NCI-H748 (cell line): Measurements from ENCODE around the gene POU2F1.
"Not testable (repeated sequence)": the region's sequence is repeated elsewhere in the genome, so short reads cannot be mapped to it uniquely, and the experiment has no call there.

Experiments used
- DNase-seq: peaks from one replicate; lab custom pipeline; 2025; ENCODE audit not compliant: unreplicated experiment; lab: John Stamatoyannopoulos, UW

POU2F1 gene

DNA sequence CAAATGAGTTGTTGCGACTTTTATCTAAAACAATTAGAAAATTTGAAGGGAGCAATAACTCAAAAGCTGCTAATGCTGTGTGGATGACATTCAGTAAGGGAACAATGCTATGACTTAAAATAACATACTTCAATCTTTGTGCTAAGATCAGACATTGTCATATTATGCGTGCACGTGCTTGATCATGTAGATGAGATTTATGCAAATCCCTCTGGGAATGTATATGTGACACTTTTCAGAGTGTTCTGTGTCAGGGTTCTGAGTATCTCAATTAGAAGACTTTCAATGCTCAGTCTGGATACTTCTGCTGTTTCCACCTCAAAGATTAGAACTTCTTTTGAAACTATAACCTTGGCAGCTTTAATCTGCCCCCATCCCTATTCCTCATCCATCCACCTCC, 18.6 kb upstream of the POU2F1 start:
- DNase-seq = no peak

- DNase-seq = not testable (repeated sequence)
These were observed 15.2 kb upstream of the POU2F1 start for GRCh38 chr1:167205306-167206050.

DNA sequence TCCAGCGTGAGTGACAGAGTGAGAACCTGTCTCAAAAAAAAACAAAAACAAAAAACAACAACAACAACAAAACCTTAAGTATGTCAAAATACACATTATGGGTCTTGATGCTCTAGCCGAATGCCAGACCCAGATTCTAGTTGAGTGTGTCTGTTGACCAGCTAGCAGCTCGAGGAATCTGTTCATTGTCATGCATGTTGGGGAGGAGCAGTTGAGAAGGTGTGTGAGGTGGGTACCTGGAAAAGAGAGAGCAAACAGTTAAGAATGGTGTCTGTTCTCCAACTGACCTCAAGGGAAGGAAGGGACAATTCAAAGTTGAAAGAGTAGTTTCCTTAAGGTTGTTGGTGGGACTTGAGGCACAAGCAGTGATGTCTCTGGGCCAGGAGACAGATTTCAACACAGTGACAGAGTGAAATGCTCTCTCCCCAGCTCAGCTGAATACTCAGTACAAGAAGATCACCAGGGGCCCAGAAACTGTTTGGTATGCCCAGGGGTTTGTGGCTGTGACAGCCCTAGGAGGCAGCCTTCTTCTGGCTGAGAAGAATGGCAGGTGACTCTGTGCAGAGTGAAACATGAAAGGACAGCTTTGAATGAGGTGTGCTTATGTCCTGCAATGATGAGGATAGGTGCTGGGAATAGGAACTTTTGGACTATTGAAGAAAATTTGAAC, 14.4 kb upstream of the POU2F1 start:
- DNase-seq = no peak

GRCh38 chr1:167207940-167208623, 12.6 kb upstream of the POU2F1 start:
- peak; percentile 4 for DNase-seq

DNA sequence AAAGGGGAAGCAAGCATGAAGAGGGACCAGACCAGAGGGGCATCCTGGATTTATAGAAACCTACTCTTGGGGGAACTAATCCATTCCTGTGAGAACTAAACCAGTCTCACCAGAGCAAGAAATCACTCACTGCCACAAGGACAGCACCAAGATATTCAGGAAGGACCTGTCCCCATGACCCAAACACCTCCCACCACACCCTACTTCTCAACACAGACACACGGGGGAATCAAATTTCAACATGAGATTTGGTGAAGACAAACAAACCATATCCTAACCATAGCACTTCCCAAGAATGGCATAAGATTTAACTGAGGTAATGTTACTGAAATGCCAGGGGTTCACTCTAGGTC, 12.1 kb upstream of the POU2F1 start:
- DNase-seq = no peak

- no peak for DNase-seq
These were observed 11.6 kb upstream of the POU2F1 start for GRCh38 chr1:167209044-167209443.

DNA sequence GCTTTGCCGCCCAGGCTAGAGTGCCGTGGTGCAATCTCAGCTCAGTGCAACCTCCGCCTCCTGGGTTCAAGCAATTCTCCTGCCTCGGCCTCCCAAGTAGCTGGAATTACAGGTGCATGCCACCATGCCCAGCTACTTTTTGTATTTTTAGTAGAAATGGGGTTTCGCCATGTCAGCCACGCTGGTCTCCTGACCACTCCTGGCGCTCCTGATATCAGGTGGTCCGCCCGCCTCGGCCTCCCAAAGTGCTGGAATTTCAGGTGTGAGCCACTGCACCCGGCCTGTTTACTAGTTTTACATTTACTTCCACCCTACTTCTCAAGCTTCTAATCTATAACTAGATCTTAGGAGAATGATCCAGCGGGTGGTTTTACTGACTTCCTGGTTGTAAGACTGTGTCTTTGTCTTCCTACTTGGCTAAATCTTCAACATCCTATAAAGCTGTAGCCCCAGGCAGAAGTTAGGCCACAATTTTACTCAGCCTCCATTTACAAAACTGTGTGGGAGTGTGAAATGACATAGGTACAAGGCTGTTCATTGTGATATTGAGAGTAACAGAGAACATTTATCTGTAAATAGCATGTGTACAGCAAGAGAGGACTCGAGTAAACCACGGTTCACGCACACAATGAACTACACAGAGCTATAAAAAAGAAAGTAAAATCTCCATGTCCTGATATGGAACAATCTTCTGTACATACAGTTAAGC, 9.6 kb upstream of the POU2F1 start:
- no peak for DNase-seq

GRCh38 chr1:167212025-167212424, 8.7 kb upstream of the POU2F1 start:
- DNase-seq = no peak

GRCh38 chr1:167216809-167217208, 3.9 kb upstream of the POU2F1 start:
- DNase-seq = no peak

- DNase-seq = peak; percentile 51
These were observed 1.5 kb upstream of the POU2F1 start for GRCh38 chr1:167219194-167219593.

DNA sequence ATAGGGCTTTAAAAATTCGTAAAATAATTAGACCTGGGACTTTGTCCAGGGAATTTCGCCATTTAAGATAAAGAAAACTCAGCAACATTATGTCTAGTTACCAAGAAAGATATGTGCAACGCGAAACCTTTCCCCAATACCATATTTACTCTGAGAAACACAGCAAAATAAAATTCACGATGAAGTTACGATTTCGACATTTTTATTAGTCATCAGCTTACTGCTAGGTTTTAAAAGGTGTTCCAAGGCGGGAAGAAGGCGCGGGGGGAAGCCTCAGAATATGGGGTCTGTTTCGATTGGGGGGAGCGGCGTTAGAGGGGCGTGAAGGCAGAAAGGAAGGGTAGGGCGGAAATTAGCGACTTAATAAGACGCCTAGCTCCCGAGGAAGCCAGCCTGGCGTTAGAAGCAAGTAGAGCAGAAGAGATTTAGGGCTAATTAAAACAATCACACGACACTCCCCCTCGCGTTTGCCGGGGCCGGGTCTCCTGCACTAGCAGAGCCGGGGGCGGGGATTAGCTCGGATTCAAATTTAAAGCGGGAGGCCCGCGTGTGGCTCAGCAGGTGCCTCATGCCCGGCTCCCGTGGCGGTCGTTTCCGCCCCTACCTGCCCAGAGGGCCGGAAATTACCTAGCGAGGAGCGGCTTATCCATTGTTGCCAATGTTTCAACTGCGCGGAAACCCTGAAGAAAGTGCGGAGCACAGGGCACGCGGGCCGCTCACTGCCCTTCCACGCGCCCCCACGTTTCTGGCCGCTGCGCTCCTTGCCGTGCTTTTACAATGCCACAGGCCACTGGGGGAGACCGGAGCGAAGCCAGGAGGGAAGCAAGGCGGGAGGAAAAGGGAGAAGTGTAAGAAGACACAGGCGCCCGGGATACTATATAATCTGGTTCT, 795 bp upstream of the POU2F1 start:
- DNase-seq = peak; percentile 98

DNA sequence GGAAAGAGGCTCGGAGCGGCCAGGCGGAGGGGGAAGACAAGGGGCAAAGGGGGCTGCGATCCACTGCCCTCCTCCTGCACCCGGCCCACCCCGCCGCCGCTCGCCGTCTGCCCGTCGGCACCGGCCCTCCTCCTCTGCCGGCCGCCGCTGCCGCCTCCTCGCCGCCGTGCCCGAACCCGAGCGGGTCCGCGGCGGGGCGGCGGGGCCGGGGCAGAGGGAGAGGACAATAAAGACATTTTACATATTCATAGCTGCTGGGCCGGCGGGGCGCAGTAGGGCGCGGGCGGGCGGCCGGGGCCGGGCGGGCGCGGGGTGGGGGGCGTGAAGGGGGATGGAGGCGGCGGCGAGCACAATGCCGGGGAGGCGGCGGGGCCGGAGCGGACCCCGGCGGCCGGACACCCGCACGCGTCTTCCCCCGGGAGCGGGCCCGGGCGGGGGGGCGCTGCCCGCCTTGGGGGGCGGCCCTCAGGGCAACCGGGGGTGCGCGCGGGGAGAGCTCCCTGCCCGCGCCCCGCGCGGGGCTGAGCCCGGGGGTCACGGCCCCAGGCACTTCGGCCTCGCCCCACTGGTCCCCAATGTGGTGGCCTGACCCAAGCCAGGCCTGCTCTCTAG, 546 bp downstream of the POU2F1 start:
- peak; percentile 74 for DNase-seq

DNA sequence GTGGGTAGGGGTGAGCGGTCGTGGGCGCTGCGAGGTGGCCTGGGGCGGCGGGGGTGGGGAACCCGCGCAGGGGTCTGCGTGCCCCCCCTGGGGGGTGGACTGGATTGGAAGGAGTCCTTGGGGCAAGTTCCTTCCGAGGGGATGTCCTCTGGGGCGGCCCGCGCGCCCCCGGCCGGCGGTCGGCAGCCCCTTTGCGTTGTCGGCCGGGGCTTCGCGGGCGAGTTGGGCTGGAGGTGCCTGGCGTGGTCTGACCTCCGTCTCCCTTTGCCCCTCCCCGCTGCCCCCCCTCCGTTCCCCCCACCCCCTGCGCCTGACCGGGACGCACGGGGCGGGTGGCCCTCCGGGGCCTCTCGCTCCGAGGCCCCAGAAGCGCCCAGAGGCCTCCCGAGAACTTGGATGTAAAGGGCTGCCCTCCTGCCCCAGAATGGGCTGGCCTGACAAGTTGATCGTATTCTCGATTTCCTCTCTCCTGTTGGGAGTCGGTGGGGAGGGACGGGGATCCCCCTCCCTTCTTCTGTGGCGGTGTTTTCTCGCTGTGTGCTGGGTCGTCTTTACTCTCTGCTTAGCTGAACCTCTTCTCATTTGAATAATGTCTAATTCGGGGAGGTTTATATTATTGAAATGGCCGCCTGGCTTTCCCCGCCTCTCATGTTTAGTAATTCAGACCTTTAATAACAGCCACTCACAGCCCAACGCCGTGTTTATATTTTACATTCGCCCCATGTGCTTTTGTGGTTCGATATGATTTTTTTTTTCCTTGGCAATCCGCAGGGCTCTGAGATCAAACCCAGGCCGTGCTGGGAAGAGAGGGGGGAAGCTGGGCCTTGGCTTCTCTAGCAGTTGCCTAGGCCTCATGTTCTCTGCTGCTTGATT, 1.3 kb downstream of the POU2F1 start:
- peak; percentile 73 for DNase-seq

GRCh38 chr1:167223144-167224103, 2.7 kb downstream of the POU2F1 start:
- peak; percentile 10 for DNase-seq

GRCh38 chr1:167224734-167225235, 4.1 kb downstream of the POU2F1 start:
- DNase-seq = not testable (repeated sequence)

DNA sequence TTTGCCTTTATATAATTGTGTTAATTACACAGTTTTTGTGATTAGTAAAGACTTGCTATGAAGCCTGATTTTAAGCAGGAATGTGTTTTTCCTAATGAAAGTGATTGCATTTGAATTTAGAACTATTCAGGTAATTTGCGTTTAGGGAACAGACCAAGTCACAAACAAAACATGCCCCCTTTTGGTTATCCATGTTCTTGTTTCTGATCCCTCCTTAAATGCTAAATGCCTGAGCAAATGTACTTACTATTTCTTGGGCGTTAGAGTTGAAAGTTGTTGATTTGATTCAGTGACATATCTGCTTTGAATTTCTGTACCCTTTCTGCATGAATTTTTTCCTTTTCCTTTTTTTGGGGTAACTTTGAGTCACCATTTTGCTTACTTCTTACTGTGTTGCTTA, 5.2 kb downstream of the POU2F1 start:
- no peak for DNase-seq

GRCh38 chr1:167227934-167228378, 7.3 kb downstream of the POU2F1 start:
- DNase-seq = no peak
